ENCODE results near the gene AP2A1.
"Not testable (repeated sequence)": the region's sequence is repeated elsewhere in the genome, so short reads cannot be mapped to it uniquely, and the experiment has no call there.

The AP2A1 gene

GRCh38 chr19:49766930-49767299 is at the start of gene AP2A1:
Gene AP2A1 (plus strand): TSS chr19:49767001. CDS start chr19:49767134, 133 bp downstream.
- DNase-seq (ENCODE audit: low spot score) = no peak

GRCh38 chr19:49718511-49718910 is 48.3 kb upstream of the AP2A1 start:
- no peak for DNase-seq (ENCODE audit: low spot score)

- peak; percentile 34 for DNase-seq (ENCODE audit: low spot score)
These were observed 47.8 kb upstream of the AP2A1 start for GRCh38 chr19:49718991-49719390.

- not testable (repeated sequence) for DNase-seq (ENCODE audit: low spot score)
These were observed 47.4 kb upstream of the AP2A1 start for GRCh38 chr19:49719420-49719819.

DNA sequence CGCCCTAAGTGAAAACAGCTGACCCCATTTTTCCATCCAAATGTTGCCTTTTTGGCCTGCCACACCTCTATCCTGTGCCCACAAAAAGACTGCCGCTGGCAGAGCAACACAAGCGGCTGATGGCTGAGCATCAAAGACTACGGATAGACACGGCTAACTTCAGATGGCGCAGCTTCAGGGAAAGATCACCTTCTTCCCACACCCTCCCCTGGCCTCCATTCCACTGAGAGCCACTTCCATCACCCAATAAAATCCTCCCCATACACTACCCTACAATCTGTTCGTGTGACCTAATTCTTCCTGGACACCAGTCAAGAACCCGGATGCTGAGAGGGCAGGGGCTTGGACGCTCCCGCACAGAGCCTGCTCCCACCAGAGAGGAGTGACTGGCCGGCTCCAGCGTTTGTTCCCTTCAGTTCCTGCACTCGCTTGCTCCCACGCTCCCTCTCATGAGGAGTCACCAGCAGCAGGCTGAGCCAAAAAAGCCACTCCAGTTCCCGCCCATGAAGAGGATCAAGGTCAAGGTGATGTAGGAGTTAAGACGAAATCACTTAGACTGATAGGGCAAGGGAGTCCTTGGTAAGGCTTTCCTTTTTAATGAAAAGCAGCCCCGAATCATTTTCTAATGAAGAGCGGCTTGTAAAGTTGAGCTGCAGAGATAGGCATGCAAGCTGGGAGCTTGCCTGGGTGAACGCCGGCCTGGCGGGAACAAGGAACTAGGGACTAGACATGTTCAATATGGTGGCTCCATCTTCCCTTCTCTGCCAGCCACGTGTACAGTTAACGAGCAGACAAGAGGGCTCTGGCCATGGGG is 39.4 kb upstream of the AP2A1 start:
- no peak for DNase-seq (ENCODE audit: low spot score)

DNA sequence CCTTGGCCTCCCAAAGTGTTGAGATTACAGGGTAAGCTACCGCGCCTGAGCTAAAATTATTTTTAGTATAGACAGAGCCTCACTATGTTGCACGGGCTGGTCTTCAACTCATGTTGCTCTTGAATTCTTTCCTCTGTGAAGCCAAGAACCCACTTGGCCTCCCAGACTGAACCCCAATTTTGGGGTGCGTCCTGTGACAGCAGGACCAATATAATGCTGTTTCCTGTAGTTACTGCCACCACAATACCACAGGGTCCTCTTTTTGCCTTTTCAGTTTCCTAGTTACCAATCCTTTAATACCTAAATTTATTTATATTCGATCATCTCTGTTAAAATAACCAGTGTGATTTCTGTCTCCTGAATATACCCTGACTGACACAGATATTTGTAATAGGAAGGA is 36.6 kb upstream of the AP2A1 start:
- DNase-seq (ENCODE audit: low spot score) = no peak

GRCh38 chr19:49738268-49738667 is 28.5 kb upstream of the AP2A1 start:
- DNase-seq (ENCODE audit: low spot score) = no peak

DNA sequence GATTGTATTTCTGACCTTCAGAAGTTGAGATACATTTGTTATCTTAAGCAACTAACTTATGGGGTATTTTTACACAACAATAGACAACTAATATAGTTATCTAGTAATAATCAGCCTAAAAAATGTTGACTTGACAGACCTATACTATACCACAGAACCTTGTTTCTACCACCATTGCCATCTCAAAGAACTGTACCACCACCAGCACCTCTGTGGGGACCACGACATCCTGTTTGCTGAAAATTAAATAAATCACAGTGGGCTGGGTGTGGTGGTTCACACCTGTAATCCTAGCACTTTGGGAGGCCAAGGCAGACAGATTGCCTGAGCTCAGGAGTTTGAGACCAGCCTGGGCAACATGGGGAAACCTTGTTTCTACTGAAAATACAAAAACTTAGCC is 27.7 kb upstream of the AP2A1 start:
- no peak for DNase-seq (ENCODE audit: low spot score)

DNA sequence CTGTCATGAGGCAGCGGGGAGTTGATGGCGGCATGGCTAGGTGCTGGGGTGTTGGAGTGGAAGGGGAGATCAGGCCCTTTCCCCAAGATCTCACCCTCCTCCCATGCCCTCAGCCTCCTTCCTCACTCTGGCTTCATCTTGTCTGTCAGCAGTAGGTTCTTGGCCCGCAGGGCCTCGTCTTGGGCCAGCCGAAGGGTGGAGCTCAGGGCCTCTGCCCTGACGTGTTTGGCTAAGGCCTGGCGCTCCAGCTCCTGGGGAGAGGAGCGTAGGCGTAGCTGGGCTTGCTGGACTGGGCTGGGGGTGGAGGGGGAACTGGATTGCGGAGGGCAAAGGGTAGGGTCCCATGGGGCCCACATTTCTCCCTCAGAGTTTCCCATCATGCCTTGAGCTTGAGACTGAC is 26.9 kb upstream of the AP2A1 start:
- DNase-seq (ENCODE audit: low spot score) = no peak

GRCh38 chr19:49741210-49741844 is 25.5 kb upstream of the AP2A1 start:
- DNase-seq (ENCODE audit: low spot score) = no peak

DNA sequence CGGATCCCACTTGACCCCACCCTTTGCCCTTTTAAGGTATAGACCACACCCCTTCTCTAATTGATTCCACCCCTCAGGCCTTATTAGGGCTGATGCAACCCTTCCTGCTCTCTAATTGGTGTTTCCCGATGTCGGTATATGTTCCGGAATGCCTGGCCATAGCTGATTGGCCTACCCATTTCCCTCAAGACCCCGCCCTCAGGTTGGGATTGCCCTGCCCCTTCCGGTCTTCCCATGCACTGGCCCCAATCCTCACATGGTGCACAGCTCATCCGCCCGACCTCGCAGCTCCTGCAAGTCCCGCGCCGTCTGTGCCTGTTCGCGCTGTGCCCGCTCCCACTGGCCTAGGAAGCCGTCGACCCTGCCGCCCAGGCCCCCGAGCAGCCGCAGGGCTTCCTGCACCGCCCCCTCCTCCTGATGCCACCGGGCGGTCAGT is 21.8 kb upstream of the AP2A1 start:
- no peak for DNase-seq (ENCODE audit: low spot score)

DNA sequence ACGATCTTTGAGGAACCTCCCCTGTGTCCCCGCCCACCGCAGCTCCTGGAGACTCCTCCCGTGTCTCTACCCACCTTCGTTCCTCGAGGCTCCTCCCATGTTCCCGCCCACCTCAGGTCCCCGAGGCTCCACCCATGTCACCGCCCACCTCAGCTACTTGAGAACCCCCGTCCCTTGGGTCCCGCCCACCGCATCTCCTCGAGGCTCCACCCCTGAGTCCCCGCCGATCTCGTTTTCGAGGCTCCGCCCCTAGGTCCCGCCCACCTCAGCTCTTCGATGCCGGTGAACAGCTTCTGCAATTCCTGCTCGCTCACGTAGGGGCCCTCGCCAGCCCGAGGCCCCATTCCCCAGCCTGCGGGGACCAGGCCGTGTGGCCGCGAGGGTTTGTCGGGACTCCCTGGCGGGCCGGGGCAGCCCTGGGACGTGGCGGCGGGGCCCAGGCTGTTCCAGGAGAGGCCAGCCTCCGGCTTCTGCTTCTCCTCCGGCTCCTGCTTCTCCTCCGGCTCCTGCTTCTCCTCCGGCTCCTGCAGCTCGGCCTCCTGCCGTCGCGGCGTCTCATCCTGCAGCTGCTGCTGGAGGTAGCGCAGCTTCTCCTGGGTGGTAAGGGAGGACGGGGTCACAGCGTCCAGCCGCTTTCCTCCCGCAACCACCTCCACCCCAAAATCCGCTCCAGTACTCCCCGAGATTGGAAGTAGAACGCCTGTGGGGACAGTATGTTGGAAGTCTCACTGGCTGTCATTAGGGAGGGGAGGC is 20.4 kb upstream of the AP2A1 start:
- peak; percentile 99 for DNase-seq (ENCODE audit: low spot score)

- DNase-seq (ENCODE audit: low spot score) = peak; percentile 57
These were observed 17.6 kb upstream of the AP2A1 start for GRCh38 chr19:49749055-49749716.

GRCh38 chr19:49749771-49750170 is 17.0 kb upstream of the AP2A1 start:
- DNase-seq (ENCODE audit: low spot score) = no peak

DNA sequence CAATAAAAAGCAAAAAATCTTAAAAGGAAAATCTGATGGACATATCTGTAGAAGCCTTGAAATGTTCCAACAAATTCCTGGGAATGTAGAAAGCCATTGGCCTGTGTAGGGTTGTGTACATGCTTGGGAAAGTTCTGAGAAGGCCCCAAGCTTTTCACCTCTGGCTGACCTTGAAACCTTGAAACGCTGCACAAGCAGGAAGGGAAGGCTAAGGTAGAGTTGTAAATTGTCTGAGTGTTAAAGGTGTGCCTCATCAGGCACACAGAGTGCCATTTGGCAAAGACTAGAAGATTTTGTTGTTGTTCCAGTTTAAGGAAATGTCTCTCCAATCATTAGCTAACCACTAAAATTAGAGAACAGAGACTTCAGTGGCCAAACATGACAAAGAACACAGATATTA is 14.1 kb upstream of the AP2A1 start:
- DNase-seq (ENCODE audit: low spot score) = no peak

DNA sequence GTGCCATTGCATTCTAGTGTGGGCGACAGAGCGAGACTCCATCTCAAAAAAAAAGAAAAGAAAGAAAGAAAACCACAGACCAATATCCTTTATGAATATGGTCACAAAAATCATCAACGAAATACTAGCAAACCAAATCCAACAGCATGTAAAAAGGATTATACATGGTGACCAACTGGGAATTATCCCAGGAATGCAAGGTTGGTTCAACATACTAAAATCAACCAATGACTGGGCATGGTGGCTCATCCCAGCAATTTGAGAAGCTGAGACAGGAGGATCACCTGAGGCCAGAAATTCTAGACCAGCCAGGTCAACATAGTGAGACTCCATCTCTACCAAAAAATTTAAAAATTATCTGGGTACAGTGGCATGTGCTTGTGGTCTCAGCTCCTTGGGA is 10.8 kb upstream of the AP2A1 start:
- DNase-seq (ENCODE audit: low spot score) = no peak

DNA sequence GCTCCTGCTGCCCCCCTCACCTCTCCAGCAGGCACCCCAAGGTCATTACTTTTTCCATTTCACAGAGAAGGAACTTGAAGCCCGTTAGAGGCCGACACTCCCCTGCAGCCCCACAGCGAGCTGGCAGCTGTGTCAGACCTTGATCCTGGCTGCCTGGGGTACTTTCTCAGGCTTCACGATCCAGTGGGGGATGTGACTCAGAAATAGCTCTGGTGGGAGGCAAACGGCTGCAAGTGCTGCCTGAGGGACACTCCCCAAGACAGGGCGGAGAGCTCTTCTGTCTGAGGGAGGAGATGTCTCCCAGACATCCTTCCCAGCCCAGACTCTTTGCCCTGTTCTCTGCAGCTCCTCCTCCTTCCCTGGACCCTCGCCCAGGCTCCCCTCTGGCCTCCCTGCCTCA is 8.5 kb upstream of the AP2A1 start:
- DNase-seq (ENCODE audit: low spot score) = no peak

DNA sequence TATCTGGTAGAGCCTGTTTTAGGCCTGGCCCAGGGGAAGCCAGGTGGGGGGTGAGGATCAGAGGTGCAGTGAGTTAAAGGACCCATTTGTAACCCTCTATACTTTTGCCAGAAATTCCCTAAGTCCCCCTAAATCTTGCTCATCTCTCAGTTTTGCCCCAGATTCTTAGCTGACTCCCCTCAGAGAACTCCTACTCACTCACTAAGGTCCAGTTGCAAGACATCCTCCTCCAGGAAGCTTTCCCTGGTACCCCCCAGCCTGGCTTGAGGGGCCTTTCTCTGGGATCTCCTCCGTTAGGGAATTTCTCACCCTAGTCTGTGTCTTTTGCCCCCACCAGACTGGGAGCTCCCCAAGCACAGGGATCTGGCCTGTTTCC is 5.6 kb upstream of the AP2A1 start:
- no peak for DNase-seq (ENCODE audit: low spot score)

- no peak for DNase-seq (ENCODE audit: low spot score)
These were observed 5.0 kb upstream of the AP2A1 start for GRCh38 chr19:49761625-49762311.

DNA sequence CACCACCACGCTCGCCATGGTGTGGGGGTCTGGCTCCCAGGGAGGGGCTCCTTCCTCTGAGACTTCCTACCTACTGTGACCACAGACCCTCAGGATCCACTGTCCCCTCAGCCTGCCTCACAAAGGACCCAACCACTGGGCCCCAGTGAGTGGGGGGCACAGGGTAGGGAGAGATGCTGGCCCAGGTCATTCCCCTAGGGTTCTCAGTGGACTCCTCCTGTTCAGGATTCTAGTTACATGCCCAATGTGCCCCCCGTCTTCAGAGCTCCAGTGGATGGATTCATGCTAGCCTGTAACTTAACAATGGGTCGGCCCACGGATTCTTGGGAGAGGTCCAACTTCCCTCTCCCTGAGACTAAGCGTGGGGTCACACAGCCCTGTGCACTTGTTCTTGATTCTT is 3.6 kb upstream of the AP2A1 start, which contains the start of gene TSKS:
TSKS (minus strand) TSS at position 77 of the 400 bp plus-strand sequence; CDS start at position 18, 59 bp downstream.
- no peak for DNase-seq (ENCODE audit: low spot score)

GRCh38 chr19:49764341-49764740 is 2.5 kb upstream of the AP2A1 start:
- DNase-seq (ENCODE audit: low spot score) = no peak
